ENCODE data around the gene SEMA3A.
"Not testable (repeated sequence)": the region's sequence is repeated elsewhere in the genome, so short reads cannot be mapped to it uniquely, and the experiment has no call there.

SEMA3A gene

DNA sequence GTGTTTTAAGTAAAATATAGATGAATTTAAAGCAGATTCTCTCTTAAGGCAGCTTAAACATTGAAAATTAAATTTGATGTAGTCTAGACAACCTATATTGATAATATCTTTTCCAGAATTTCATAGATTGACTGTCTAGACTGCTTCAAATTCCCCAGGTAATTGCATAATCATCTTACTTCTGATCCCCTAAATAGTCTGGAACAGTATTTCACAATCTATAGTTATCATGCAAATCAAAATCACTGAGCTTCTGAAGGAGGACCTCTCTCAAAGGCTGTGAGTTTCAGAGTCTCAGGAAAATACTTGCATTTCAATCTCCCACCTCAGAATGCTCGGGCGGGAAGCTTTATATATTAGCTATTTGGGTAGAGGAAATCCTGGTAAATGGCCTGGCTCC, 87.3 kb downstream of the SEMA3A start:
- DNase-seq: no peak

DNA sequence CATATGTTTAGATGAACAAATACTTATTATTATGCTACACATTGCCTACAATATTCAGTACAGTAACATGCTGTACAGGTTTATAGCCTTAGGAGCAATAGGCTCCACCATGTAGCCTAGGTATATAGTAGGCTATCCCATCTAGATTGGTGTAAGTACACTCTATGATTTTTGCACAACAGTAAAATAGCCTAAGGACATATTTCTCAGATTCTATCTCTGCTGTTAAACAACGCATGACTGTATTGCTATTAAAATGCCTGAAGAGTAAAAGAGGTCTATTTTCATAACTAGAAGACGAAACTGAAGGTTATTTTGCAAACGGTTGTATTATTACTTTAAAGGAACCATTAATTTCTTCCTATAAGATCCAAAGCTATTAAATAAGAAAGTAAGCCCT, 88.3 kb downstream of the SEMA3A start:
- DNase-seq: no peak

DNA sequence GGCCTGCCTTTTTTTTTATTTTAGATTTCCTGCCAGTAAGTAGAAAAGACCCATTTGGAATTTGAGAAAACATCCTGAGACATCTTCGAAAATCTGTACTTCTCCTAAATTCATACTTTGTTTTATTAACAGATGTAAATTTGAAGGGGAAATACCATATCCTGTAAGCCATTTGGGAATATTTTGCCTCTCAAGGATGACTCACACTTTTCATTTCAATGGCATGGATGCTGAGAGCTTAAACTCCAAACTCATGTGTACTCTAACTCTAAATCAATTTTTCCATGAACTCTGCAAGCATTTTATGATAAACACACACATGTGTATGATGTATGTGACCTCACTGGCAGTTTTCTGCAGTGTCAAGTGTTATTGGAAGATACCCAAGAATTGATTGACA, 89.0 kb downstream of the SEMA3A start:
- DNase-seq: no peak

DNA sequence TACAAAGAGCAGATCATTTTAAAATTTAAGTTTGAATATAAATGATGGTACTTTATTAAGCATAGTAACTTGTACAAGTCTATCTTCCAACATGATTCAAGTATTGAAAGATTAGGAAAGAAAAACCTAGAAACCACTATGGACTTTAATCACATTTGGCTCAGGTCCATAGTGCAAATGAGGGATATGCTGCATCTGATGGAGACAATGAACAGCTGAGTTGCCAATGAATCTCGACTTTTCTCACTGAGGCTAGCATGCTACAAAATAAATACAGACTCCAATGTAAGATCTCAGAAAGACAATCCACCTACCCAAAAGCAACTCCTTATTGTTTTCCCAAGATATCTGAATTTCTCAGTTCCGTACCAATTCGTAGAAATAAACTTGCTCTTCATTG, 89.8 kb downstream of the SEMA3A start:
- DNase-seq: no peak

DNA sequence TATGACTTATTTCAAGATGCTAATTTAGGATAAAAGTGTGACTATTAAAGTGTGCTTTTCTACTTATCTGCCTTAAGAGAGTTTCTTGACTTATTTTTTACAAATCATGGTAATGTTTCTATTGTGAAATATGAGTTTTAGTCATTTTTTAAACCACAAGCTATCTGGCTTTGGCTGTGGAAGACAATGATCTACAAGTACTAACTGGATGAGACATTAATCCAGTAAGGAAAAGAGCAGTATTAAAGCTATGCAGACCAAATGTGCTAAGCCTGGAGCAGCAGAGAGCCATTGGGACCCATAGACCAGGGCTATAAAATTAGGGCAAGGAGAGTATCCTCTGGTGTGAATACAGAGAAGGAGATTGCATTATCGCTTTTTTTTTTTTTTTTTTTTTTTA, 92.4 kb downstream of the SEMA3A start:
- DNase-seq: no peak

DNA sequence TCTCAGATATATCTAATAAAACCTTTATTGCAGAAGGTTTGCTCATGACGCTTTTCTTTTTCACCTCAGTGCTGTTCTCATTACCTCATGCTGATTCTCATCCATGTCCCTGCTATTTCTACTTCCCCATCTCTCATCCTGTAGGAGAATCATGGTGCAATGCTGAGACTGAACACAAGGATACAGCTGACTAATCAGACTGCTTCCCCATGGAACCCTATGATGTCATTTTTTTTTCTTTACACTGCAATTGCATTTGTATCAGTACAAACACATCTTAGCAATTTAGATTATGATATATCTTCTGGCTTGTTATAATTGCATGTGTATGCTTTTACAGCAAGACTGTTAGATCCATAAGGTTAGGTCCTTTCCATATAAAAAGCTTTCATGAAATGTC, 93.7 kb downstream of the SEMA3A start:
- no peak for DNase-seq

DNA sequence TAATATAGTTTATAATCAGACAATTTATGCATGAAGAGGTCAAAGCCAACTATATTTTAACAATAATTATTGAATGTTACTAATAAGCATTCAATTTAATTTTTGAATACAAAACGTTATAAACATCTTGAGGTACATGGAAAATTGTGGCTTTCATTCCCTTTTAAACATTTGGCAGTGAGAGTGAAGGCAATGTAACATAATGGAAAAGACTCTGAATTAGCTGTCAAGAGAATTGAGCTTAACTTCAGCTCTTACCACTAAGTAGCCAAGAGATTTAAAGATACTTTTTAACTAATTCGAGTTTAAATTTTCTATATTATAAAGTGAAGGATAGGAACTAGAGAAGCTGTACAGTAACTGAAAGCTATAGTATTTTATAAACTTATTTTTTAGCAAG, 98.6 kb downstream of the SEMA3A start:
- no peak for DNase-seq

DNA sequence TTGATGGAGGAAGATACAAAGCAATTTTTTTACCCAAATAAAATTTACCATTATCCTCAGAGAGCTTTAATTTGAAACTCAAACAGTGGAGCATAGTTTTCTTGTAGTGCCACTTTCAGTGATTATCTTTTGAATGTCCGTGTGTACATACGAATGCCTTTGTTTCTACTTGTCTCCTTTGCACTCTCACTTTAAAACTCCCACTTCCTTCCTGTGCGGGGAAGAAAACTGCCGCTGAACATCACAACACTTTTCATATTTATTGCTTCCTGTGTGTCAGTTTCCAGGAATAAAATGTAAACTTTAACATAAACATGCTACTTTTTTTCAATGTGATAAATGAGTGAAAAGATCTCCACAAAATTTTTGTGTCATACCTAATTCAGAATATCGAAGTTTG, 102.4 kb downstream of the SEMA3A start:
- peak in 1 of 5 experiments; percentile 65 for DNase-seq

DNA sequence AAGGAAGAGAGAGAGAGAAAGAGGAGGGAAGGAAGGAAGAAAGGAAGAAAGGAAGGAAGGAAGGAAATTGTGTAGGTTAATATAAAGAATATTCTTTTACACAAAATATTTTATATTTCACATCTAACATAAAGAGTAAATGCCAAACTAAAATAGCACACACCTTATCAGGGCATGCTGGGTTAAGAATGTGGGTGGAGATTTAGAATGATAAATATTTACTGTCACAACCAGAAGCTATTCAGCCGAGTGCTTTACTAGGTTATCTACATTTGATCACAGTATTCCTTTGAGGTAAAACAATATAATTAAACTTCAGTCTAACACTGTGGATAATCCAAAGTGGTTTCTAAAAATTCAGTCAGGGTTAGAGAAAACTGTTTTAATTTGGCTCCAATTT, 103.3 kb downstream of the SEMA3A start:
- peak in 1 of 5 experiments; percentile 19 for DNase-seq

DNA sequence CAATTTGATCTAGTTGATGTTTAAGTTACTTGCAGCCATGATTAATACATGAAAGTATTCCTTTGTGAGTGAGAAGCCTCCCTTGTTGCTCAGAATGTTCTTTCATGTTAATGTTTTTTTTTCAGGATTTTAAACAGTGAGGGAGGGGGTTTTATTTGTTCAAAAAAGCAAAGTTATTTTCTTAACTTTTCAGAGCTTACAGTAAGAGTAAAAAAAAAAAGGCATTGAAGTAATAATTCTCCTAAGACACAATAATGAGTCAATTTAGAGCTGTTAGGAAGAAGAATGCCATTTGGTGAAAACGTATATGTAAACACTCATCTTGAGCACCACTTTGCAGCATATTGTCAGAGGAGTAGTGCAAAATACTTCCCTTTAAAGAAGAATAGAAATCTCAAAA, 105.8 kb downstream of the SEMA3A start:
- peak in 1 of 5 experiments; percentile 18 for DNase-seq

DNA sequence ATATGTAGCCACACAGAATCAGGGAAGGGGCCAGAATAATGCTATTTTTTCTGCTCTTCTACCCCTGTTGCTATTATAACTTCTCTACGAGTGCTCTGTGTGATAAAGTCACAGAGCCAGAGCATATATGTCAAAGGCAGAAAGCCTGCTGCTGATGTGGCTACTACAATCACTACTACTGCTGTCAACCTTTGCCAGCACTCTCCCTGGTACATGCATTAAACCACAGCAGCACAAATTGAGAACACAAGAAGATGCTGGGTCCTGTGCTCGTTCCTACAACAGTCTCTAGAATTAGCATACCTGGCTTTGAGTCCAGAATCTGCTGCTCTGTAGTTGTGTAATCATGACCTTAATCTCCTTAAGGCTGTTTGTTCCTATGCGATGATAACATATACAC, 108.6 kb downstream of the SEMA3A start:
- no peak for DNase-seq

DNA sequence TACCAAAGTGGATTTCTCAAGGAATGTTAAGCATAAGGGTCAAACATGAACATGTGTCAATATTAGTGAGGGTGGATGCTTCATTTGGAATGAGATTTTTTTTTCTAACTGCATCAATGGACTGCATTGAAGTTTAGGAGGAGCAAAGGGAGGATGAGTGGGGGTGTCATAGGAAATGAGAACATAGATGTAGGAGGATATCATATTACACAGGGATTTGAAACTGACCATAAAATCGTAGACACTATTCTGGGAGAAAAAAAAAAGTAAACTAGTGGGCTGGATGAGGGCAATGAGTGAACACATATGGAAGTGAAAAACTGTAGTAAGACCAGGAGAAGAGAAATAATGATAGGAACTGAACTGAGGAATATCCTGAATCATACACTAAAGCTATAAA, 109.4 kb downstream of the SEMA3A start:
- DNase-seq: no peak

DNA sequence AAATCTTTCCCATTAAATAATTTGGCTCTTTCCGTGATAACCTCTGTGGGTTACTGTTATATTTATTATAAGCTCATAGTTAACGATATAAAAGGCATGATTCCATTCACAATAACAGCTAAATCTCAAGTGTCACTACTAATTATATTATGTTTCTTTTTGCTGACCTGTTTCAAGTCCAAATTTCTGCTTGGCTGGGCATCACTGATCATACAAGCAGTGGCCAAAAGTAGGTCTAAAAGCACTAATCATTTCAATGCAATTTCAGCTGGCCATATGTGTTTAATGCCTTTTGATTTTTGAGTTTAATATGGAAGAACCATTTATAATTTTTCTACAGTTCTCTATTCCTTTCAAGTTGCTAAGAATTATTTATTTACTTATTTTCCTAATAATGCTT, 110.7 kb downstream of the SEMA3A start:
- DNase-seq: no peak

DNA sequence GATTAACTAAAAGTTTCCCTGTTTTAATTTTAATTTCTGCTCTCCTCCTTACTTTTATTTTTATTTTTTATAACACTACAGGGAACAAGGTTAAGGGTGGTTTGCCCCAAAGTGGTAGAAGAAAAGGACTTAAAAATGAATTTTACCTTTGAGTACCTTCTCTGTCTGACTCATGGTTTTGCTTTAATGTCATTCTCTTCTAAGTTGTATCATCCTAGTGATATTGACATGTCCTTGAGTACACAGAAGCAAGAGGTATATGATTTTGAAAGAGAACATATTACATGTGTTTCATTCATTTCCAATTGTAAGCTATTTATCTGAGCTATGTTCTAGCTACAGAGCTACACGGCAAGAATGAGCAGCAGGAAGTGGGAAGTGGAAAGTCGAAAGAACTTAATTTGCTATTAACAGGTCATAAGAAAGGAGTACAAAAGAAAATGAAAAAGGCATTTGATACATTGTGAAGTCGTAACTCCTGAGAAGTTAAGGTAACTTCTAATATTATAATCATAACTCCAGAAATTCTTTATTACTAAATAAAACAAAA, 112.5 kb downstream of the SEMA3A start:
- DNase-seq: peak in 1 of 5 experiments; percentile 5

DNA sequence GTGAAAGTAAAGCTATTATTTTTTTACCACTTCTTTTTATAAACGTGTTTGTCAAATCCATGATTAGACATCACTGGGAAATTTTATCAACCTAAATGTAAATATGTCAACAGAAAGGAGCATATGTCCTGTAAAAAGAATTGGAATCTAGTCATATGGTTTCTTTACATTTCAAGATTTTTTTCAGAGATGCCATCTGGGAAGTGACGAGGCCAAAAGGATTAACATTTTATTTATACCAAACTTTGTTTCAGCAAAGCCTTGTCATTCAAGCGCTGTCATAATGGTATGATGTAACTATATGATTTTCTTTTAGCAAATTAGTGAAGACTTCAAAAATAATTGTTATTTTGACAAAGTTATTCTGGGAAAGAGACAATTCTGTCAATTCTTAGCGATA, 117.3 kb downstream of the SEMA3A start:
- DNase-seq: no peak

DNA sequence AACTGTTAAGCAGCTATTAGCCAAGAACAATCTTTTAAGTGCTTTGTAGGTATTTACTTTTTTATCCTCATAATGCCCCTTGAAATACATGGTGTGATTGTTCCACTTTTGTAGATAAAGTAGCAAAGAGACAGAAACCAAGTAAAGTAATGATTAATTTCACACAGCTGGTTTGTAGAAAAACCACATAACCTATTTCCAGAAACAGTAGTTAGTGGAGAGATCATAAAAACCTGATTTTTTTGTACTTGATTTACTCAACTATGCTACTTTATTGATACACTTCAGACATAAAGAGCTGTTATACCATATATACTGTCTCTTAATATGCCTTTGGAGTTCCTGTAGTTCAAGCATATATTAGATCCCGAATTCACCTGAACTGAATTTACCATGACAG, 118.4 kb downstream of the SEMA3A start:
- peak in 1 of 5 experiments; percentile 24 for DNase-seq

DNA sequence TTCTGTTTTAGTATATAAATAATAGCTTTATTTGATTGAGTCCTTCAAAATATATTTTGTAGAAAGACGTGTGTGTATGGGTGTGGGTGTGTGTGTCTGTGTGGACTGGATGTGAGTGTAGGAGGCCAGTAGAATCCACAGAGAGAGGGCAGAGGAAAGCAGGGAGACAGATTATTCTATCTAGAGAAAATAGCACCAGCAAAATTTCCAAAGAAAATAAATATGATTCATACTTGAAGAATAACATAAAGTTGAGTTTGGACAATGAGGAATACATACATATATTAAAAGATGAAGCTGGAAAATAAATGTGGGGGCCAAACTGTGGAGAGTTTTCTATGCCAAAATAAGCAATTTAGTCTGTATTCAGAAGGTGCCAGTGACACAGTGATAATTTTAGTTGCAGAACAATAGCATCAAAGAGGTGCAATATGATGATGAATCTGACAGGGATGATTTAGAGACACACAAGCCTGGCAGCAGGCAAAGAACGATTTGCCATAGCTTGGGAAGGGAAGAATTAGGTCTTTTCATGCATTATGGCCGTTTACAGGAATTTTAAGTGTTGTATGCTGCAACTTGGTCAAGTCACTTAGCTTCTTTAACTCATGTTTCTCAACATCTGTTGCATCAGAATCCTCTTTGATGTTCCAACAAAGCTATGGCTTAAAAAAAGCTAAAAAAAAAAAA, 121.3 kb downstream of the SEMA3A start:
- DNase-seq: no peak

DNA sequence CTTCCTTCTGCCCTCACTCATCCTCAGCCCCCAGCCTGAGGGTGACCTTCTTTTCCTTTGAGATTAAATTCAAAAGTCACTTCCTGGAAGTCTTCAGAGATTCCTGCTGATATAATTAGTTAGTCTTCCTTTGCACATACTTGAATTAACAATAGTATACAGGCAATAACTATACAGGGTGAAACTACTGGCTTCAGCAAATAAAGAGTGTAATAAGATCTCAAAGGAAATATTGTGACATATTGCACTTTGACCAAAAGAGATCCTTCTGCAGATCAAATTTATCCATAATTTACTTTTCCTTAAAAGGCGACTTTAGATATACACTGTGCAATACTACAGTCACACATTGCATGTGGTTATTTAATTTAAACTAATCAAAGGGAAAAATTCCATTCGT, 123.8 kb downstream of the SEMA3A start:
- no peak for DNase-seq

DNA sequence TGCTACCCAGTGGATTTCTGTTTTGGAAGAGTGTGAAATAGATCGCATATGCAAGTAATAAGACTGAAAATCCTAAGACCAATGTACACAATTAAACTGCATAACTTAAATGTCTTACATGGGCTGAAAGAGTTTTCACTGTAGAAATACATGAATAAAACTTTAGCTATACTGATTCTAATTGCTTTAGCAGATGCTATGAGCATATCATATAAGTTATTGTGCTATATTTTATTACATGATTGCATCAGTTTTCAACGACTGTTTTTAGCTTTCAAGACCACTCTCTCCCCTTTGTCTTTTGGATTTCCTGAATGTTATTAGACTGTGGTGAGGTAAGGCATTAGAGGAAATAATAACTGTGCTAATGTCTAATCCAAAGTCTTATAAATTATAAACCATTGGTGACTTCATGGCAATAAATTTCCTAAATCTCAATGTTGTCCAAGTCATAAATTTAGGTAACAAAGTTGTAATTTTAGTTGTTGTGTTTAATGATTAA, 124.5 kb downstream of the SEMA3A start:
- no peak for DNase-seq

DNA sequence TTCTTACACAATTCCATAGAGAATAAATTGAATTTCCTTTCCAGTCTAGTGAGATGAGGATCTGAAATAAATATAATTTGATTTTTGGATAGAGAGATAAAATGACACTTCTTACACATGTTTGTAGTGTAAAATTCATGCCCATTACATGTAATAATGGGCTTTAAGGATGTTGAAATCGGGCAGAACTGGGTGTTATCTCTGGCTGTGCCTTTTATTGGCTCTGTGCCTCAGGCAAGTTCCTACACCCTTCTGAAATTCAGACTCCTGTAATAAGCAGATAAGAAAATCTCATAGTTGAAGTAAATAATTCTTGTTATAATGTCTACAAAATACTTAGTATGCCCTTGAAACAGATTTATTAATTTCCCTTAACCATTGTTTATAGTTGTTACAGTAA, 125.6 kb downstream of the SEMA3A start:
- no peak for DNase-seq

DNA sequence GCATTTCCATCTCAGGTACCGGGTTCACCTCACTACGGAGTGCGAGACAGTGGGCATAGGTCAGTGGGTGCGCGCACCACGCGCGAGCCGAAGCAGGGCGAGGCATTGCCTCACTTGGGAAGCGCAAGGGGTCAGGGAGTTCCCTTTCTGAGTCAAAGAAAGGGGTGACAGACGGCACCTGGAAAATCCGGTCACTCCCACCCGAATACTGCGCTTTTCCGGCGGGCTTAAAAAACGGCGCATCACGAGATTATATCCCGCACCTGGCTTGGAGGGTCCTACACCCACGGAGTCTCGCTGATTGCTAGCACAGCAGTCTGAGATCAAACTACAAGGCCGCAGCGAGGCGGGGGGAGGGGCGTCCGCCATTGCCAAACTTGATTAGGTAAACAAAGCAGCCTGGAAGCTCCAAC, 132.1 kb downstream of the SEMA3A start:
- DNase-seq: not testable (repeated sequence)

DNA sequence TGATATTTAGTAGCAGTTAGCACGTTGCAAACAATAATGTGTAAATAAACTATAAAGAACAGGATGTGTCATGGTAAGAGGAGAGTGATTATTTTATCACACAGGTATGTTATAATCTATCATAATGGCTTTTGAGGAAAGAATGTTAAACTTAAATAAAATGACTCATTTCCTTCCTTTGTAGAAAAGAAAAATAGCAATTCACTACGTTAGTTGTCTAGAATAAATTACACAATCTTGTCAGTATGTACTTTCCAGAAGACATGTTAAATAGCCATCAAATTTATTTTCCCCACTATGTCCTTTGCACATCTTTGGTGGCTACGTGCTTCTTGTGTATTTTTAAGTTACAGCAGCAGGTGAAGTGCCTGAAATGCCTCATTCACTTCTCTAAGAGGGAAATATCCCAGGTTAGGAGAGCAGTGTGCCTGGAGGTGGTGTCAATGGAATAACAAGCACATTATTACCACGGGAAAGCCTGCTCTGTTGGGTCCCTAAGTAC, 133.8 kb downstream of the SEMA3A start:
- no peak for DNase-seq

DNA sequence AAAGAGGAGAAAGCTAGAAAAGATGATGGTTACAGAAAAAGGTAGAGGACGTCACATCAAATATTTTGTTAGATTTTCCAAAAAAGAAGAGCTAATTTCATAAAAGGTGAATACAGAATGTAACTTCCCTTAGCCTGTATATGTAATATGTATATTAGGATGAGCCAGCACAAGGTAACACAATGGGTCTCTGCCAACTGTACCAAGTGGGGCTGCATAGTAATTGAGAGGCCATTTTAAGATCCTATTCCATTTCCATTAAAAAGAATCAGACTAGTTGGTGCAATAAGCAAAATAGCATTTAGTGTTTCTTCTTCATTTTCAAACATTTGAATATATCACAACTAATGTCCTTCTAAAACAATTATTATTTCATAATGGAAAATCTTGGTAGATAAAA, 134.6 kb downstream of the SEMA3A start:
- no peak for DNase-seq

DNA sequence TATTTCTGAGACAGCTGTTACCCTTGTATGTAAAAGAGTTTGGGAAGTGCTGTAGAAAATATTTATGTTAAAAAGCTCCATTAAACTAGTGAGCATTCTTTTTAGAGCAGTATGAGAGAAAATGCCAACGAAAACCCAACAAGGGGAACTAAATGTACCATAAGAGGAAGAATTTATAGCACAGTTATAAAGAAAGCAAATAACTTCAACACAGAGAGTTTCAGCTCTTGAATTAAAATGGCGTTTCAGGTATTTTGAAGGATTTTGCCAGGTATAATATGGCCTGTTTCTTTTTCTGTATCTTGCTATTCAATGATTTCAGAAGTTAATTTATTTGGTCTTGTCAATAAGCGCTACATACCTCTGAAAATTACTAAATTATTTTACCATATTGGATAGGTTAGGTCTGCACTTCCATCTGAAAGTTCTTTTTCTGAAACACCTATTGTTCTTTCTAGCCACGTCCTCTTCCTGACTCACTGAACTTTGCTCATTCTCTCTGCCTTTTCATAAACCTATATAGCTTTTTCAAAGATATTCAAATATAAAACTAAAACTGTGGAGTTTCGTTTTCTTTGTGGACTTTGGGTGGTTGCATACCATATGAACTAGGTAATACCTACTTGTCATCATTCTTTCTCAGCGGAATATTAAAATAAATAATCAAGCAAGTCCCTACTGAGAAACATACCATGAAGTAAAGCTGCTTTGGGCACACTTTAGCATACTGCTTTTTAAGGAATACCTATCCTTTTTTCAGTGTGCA, 136.1 kb downstream of the SEMA3A start:
- DNase-seq: no peak

All from T-helper 2 cell (primary cell).